ENCODE measurements around the gene ZMAT5. TPM values are rescaled to one million over a fixed set of nuclear protein-coding genes. Genes with fewer than 3 reads are reported as not detected.

The ZMAT5 gene
- total RNA-seq, 1 donor = 14.2 TPM

- DNase-seq (ENCODE audit: low read depth) = no peak
- no peak for TF ChIP-seq CTCF (IDR thresholded peaks at IDR 0.05; ENCODE audit: insufficient read depth, low read depth, low read length)
- no peak overlapping the region for H3K4me3 ChIP-seq (ENCODE audit: low read depth, low read length)
Observed at GRCh38 chr22:29706486-29706885, 60.3 kb downstream of the ZMAT5 start.

- TF ChIP-seq CTCF (IDR thresholded peaks at IDR 0.05; ENCODE audit: insufficient read depth, low read depth, low read length) = no peak
- H3K4me3 ChIP-seq (ENCODE audit: low read depth, low read length) = no peak overlapping the region
- no peak for DNase-seq (ENCODE audit: low read depth)
Observed at GRCh38 chr22:29705651-29706050, 61.2 kb downstream of the ZMAT5 start.

- H3K4me3 ChIP-seq (ENCODE audit: low read depth, low read length) = no peak overlapping the region
- TF ChIP-seq CTCF (IDR thresholded peaks at IDR 0.05; ENCODE audit: insufficient read depth, low read depth, low read length) = no peak
- peak; percentile 40 for DNase-seq (ENCODE audit: low read depth)
Observed at GRCh38 chr22:29704528-29705285, 62.1 kb downstream of the ZMAT5 start.

- no peak for DNase-seq (ENCODE audit: low read depth)
- no peak for TF ChIP-seq CTCF (IDR thresholded peaks at IDR 0.05; ENCODE audit: insufficient read depth, low read depth, low read length)
- no peak overlapping the region for H3K4me3 ChIP-seq (ENCODE audit: low read depth, low read length)
Observed at GRCh38 chr22:29703569-29704195, 63.1 kb downstream of the ZMAT5 start.

- no peak for DNase-seq (ENCODE audit: low read depth)
- H3K4me3 ChIP-seq (ENCODE audit: low read depth, low read length) = no peak overlapping the region
- no peak for TF ChIP-seq CTCF (IDR thresholded peaks at IDR 0.05; ENCODE audit: insufficient read depth, low read depth, low read length)
Observed at GRCh38 chr22:29702931-29703501, 63.8 kb downstream of the ZMAT5 start.

GRCh38 chr22:29702000-29702930 lies 64.5 kb downstream of the ZMAT5 start:
- DNase-seq (ENCODE audit: low read depth) = no peak
- no peak overlapping the region for H3K4me3 ChIP-seq (ENCODE audit: low read depth, low read length)
- TF ChIP-seq CTCF (IDR thresholded peaks at IDR 0.05; ENCODE audit: insufficient read depth, low read depth, low read length) = peak; percentile 11
